Bronchial epithelial cell (primary cell): ENCODE data around the gene TRPV5. TPM values are rescaled to one million over a fixed set of nuclear protein-coding genes. Genes with fewer than 3 reads are reported as not detected.

Experiments
- DNase-seq: peaks from one replicate; pipeline ENCODE4 v3.0.0-alpha.2; 2010; ENCODE audit warnings: low read depth
- FAIRE-seq: peaks from 2 replicates; lab custom pipeline; 2011; peaks lifted over from hg19 to GRCh38; lab: Jason Lieb, UNC
- H3K27me3 ChIP-seq: 2 replicates; pipeline ENCODE4 v1.5.1; 2011; ENCODE audit warnings: low read length; ENCODE audit not compliant: control insufficient read depth, insufficient read depth
- H3K36me3 ChIP-seq: 2 replicates; pipeline ENCODE4 v1.5.1; 2011; ENCODE audit warnings: low read length; ENCODE audit not compliant: control insufficient read depth, insufficient read depth
- H3K4me3 ChIP-seq: 2 replicates; pipeline ENCODE4 v1.5.1; 2011; ENCODE audit warnings: mild to moderate bottlenecking, low read depth, low read length, control low read depth
- total RNA-seq: library from RNA; depleted of rRNA; stranded (reverse); fragments of >200 nt; gene quantifications from 2 replicates; pipeline ENCODE4 v1.2.1, GENCODE V29; 2014
- TF ChIP-seq, protein P1 (sequence below): IDR thresholded peaks from 2 replicates; pipeline ENCODE4 v1.5.1; 2011; ENCODE audit warnings: mild to moderate bottlenecking, moderate library complexity, low read length, control low read depth, inconsistent platforms; ENCODE audit not compliant: insufficient read depth, severe bottlenecking

Gene TRPV5
- total RNA-seq, 1 donor from 2014 or later = not detected

- Histone ChIP-seq H3K27me3 (peaks cover 4% of the 10 kb centered on the region), H3K36me3 (no peaks in the 10 kb centered on the region), H3K4me3 (no peak overlapping the region)
- no peak for FAIRE-seq
- no peak for DNase-seq
- TF ChIP-seq, protein P1, sequence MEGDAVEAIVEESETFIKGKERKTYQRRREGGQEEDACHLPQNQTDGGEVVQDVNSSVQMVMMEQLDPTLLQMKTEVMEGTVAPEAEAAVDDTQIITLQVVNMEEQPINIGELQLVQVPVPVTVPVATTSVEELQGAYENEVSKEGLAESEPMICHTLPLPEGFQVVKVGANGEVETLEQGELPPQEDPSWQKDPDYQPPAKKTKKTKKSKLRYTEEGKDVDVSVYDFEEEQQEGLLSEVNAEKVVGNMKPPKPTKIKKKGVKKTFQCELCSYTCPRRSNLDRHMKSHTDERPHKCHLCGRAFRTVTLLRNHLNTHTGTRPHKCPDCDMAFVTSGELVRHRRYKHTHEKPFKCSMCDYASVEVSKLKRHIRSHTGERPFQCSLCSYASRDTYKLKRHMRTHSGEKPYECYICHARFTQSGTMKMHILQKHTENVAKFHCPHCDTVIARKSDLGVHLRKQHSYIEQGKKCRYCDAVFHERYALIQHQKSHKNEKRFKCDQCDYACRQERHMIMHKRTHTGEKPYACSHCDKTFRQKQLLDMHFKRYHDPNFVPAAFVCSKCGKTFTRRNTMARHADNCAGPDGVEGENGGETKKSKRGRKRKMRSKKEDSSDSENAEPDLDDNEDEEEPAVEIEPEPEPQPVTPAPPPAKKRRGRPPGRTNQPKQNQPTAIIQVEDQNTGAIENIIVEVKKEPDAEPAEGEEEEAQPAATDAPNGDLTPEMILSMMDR = no peak
These were observed 58.1 kb downstream of the TRPV5 start for GRCh38 chr7:142875456-142875855.

GRCh38 chr7:142874837-142875236, 58.7 kb downstream of the TRPV5 start:
- Histone ChIP-seq H3K4me3 (no peak overlapping the region), H3K27me3 (peaks cover 4% of the 10 kb centered on the region), H3K36me3 (no peaks in the 10 kb centered on the region)
- FAIRE-seq = no peak
- no peak for DNase-seq
- TF ChIP-seq, protein P1 = no peak

DNA sequence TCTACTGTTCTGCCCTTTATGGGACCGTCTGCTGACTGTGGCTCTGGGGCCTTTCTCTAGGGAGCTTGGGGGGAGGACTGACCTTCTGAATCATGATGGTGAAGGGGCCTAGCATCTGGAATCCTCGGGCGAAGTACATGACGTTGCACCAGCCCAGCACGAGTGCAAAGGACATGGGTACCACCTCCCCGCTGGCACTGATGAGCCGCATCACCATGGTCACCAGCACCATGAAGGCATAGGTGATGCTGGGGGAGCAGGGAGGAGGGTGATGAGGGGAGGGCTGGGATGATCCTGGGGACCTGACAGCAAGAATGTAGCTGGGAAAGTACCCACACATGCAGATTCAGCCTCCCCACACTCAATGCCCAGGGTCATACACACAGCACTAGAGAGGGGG, 59.1 kb downstream of the TRPV5 start:
- no peak for FAIRE-seq

GRCh38 chr7:142873871-142874270, 59.7 kb downstream of the TRPV5 start:
- Histone ChIP-seq H3K36me3 (no peaks in the 10 kb centered on the region), H3K27me3 (no peaks in the 10 kb centered on the region), H3K4me3 (no peak overlapping the region)
- TF ChIP-seq, protein P1 = no peak
- DNase-seq (no peak), FAIRE-seq (no peak)

More for the DNA sequence above, 59.1 kb downstream of the TRPV5 start:
- TF ChIP-seq, protein P1 = no peak
- Histone ChIP-seq H3K4me3 (no peak overlapping the region), H3K27me3 (peaks cover under 1% of the 10 kb centered on the region), H3K36me3 (no peaks in the 10 kb centered on the region)
- DNase-seq = no peak

DNA sequence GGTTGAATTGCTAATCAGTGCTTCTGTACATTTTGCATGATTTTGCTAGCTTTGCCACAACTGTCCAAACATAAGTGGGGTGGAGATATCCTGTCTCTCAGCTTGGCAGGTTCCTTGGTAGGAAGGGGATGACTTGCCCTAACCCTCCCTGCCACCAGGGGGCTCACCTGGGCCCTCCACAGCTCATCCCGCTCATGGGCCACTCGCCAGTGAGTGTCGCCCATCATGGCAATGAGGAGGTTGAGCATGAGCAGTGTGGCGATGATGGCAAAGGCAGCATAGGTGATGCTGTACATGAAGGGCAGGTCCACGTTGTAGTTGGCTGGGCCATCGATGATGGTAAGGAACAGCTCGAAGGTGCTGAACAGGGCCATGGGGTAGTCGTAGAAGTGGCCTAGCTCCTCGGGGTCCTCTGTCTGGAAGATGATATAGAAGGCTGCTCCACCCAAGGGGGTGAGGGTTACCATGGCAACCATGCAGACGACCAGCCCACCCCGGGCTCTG, 60.2 kb downstream of the TRPV5 start:
- Histone ChIP-seq H3K27me3 (no peaks in the 10 kb centered on the region), H3K36me3 (peaks cover 1% of the 10 kb centered on the region), H3K4me3 (no peak overlapping the region)
- DNase-seq (no peak), FAIRE-seq (peak; percentile 36)
- TF ChIP-seq, protein P1 = peak; percentile 70

- DNase-seq (no peak), FAIRE-seq (no peak)
- TF ChIP-seq, protein P1 = no peak
- H3K4me3 ChIP-seq = no peak overlapping the region
- H3K27me3 ChIP-seq = no peaks in the 10 kb centered on the region
- peaks cover 1% of the 10 kb centered on the region for H3K36me3 ChIP-seq
These were observed 61.4 kb downstream of the TRPV5 start for GRCh38 chr7:142872106-142872675.
